ENCODE measurements around the gene BUB1B.

BUB1B gene

GRCh38 chr15:40256638-40257235, 95.9 kb downstream of the BUB1B start:
- DNase-seq: no peak

GRCh38 chr15:40257656-40258450, 97.0 kb downstream of the BUB1B start:
- no peak for DNase-seq

- DNase-seq: no peak
Observed at GRCh38 chr15:40258544-40258943, 97.7 kb downstream of the BUB1B start.

GRCh38 chr15:40259021-40259420, 98.2 kb downstream of the BUB1B start:
- no peak for DNase-seq

- no peak for DNase-seq
Observed at GRCh38 chr15:40263024-40263754, 102.3 kb downstream of the BUB1B start.

- no peak for DNase-seq
Observed at GRCh38 chr15:40264321-40265153, 103.7 kb downstream of the BUB1B start.

- no peak for DNase-seq
Observed at GRCh38 chr15:40265355-40265754, 104.5 kb downstream of the BUB1B start.

- DNase-seq: no peak
Observed at GRCh38 chr15:40265875-40266274, 105.0 kb downstream of the BUB1B start.

GRCh38 chr15:40266828-40267304, 106.0 kb downstream of the BUB1B start:
- DNase-seq: no peak

GRCh38 chr15:40267670-40268069, 106.8 kb downstream of the BUB1B start:
- no peak for DNase-seq

GRCh38 chr15:40269604-40270003, 108.7 kb downstream of the BUB1B start:
- no peak for DNase-seq

GRCh38 chr15:40270246-40270995, 109.6 kb downstream of the BUB1B start:
- DNase-seq: no peak

Measured in stimulated activated CD4-positive, alpha-beta T cell treated with anti-CD3 and anti-CD28 coated beads, Interleukin-12 subunit alpha, Interleukin-12 subunit beta, amount 100 ng/mL, for 4 hours (primary cell).